ENCODE data around the gene AGAP1.

GRCh38 chr2:236022128-236022527 lies 528.3 kb downstream of the AGAP1 start:
- TF ChIP-seq POLR2A (IDR thresholded peaks at IDR 0.05; ENCODE audit: low read depth, low read length) (no peak), SPI1 (IDR thresholded peaks at IDR 0.05; ENCODE audit: low read depth, low read length) (no peak), TAF1 (IDR thresholded peaks at IDR 0.05; ENCODE audit: low read depth, low read length) (no peak)
